GM21717 (cell line): ENCODE data around the gene TP53I11.

Source experiments
- ATAC-seq: cut with Tn5 transposase; IDR thresholded peaks from one replicate; pipeline ENCODE4 v1.9.1; 2021; ENCODE audit warnings: mild to moderate bottlenecking, moderate library complexity; ENCODE audit not compliant: unreplicated experiment

Gene TP53I11

DNA sequence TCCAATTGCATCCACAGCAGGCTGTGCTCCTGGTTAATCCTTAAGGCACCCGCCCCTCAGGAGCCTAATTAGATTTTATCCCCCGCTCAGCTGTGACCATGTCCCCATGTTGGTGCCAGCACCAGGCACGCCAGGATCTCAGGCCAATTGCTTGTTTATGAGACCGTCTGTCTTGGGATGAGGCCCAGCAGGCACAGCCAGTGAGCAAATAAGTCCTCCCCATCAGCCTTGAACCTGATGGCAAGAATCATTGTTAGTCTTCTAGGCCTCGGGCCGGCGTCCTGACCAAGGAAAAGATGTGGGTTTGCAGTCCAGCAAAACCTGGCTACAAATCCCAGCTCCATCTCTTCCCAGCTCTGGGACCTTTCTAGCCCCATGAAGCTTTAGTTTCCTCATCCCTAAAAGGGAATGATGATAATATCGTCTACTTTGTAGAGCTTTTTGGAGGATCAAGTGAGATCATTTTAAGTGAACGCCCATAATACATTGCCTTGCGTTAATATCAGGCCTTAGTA lies 57.3 kb downstream of the TP53I11 start:
- no peak for ATAC-seq

DNA sequence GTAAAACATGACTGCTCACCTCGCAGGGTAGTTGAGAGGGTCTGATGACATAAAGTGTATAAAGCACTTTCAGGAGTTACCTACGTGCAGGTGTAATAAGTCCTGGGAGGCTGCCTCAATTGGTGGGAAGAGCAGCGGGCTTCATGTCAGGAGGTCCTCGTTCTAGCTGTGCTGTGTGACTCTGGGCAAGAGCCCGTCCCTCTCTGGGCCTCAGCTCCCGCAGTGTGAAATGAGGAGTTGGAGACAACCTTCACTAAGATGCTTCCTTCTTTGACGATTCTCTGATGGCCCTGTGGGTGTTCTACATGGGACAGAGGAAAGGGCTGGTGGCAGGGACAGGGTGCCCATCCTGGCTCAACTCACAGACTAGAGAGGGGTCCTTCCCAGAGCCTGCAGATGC lies 57.8 kb downstream of the TP53I11 start:
- ATAC-seq: no peak

DNA sequence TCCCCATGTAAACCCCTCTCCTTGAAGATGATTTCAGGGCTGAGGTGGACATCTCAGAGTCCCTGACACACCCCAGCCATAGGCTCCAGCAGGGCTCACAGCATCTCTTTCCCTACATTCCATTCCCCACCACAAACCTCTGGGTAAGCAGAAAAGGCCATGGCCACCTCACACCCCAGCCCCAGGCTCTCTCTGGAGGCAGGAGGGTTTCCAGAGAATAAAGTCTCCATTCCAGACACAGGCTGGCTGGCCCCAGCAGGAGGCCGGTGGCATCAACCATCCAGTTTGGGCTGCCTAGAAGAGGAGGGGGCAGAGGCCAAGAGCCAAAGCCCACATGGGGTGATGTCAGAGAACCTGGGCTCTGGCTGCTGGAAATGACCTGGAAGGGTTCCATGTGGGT lies 61.4 kb downstream of the TP53I11 start:
- no peak for ATAC-seq

DNA sequence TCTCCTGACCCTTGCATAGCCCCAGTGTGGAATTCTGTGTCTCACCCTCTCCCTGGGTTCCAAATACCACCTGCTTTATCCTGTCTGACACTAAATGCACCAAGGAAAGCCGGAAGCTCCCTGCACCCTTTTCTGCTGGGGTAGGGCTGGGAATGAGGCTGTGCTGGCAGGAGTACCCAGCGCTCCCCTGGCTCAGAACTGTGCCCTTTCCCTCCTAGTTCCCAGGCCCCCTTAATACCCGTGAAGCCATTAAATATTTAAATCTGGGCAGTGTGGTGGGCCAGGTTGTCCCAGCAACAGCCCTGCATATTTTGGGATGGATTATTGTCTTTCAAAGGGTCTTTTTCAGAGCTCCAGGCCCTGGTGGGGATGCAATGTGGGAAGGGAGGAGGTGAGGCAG lies 63.0 kb downstream of the TP53I11 start:
- no peak for ATAC-seq

DNA sequence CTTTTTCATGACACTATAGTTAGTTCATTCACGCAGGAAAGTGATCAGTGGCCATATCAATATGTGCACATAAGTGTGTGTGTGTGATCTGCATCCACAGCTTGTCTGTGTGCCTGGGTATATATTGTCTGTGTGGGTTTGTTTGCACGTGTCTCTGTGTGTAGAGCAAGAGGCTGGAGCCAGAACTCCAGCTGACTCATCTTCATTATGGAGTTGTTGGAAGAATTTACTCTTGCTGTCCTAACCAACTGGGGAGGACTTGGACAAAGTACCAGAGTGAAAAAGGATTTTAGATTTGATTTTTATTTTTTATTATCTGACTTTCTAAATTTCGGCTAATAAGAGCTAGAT lies 63.9 kb downstream of the TP53I11 start:
- ATAC-seq: no peak

DNA sequence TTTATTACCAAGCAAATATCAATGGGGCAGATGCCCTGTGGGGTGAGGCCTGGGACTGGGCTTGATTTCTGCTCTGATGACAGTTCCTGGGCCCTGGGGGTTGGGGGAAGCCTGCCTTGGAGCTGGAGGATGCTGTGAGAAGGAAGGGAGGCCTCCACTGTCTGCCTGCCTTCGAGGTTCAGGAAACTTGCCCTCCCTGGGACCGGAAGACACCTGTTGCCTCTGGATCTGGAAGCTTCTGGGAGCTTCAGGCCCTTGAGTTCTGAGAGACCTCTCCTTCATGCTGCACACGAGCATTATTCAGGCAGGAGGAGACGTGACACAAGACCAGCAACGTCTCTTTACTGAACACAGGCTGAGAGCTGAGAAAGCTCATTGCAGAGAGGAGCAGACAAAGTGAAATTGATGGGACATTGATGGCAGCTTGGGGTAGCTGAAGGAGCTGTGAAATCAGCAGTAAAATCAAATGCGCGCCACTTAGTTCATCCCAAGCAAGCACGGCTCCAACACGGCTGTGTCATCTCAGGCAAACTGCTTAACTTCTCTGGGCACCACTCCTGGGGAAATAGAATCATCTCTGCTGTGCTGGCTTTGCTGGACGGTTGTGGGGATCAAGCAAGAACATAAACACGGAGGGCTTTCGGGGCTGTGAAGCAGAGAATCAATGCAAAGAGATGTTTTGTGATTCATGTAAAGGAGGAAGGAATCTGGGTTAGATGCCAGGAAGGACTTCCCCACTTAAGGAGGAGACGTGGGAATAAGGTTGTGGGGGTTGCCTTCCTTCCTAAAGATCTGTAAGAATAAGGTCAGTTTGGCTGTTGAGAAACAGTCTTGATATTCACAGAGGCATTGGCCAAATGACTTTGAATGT lies 64.5 kb downstream of the TP53I11 start:
- ATAC-seq: no peak

DNA sequence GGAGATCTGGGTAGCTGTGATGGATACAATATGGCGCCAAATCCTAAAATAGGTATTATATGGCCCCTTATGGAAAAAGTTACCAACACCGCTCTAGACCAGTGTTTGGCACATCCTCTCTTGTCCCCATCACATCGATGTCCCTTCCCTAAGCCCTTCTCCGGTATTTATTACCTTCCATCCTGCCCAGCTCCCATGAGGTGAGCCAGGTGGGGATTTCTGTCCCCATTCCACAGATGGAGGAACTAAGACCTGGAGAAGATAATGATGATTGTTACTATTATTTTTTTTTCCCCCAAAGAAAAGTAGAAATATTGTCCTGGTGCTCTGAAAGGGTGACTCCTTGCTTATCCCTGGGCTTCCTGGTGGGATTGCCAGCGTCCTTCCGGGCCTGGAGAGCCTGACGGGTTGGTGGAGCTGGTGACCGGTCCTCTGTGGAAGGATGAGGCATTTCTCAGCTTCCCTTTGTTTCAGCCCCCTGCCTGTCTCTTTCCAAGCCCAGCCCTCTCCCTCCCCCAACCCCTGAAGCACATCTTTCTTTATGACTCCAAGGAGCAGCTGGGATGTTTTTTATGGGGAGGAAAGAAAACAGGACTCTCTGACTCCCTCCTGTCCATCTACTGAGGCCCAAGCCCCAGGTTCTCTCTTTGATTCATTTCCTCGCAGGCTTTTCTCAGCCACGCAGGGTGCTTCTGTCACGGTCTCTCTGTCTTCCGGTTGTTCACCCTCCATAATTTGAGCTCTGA lies 65.4 kb downstream of the TP53I11 start:
- ATAC-seq: no peak

DNA sequence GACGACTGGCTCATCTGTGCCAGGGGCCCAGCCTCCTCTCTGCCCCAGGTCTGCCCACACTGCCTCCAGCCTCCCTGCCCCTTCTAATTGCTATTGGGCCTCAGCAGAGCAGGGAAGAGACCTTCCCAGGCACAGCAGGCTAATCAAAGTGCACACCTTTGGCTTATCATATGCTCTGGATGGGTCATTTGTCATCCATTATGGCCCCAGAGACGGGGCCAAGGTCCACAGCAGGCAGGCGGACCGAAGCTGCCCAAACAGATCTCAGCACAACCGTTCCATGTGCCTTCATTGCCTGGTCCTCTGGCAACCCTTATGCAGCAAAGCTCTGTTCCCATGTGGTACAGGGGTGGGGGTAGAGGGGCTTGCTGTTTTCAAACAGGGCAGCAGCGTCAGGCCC lies 66.6 kb downstream of the TP53I11 start:
- ATAC-seq: no peak

DNA sequence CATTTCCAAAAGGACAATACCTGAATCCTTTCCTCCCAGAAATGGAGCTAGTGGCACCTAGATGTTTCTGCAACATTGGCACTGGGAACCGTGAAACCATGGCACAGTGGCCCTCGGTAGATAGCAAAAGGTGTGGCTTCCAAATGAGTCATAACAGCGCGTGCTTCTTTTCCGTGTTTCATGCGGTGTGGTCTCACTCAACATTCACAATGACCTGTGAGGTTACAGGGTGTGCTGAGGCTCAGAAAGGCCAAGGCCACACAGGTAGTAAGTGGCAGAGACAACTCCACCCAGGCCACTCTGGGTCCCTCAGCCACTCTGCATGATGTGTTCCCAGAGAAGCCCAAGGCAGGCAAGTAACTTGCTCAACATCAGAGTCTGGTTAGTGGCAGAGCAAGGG lies 67.4 kb downstream of the TP53I11 start:
- no peak for ATAC-seq
